HL-60/S4 treated with phorbol 12-myristate 13-acetate at 8.2 ng/mL for 4 days and 3 days (cell line): Measurements from ENCODE around the gene GJA8.
"Not testable (repeated sequence)": the region's sequence is repeated elsewhere in the genome, so short reads cannot be mapped to it uniquely, and the experiment has no call there.

Source experiments
- in situ Hi-C: fragments of 300-500 bp; cut with MboI; formaldehyde crosslinking; loops from 2 replicates; pipeline ENCODE4 v1.15.0; 2022; ENCODE audit warnings: low sequenced_read_pairs

Gene GJA8

DNA sequence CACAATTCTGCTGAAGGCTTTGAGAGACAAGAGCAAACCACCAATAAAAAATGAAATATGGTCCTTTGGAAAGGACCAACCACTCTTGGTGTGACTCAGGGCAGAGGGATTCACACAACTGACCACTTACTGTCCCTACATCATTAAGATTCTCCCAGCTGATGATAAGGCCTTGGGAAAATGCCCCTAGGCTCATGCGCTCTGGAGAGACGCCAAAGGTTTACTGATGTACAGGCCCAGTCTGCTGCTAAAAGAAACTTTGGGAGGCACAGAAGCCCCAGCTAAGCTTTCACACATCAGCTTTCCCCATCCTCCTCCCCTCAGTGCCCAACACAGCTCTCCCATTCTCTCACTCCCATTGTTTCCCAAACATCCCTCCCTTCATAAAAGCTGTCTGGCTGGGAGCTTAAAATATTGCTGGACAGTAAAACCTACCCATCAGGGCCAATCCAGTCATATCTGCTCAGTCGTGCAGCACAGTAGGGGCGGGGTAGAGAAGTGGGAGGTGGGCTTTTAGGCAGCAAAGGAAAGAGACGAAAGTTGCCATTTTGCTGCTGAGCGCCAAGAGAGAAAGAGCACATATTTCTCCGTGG lies at the start of gene GJA8:
Gene GJA8 (plus strand): TSS at position 543 of the 593 bp plus-strand sequence. CDS start 5,161 bp downstream, outside the sequence.
- in situ Hi-C loops, result no loop called here

DNA sequence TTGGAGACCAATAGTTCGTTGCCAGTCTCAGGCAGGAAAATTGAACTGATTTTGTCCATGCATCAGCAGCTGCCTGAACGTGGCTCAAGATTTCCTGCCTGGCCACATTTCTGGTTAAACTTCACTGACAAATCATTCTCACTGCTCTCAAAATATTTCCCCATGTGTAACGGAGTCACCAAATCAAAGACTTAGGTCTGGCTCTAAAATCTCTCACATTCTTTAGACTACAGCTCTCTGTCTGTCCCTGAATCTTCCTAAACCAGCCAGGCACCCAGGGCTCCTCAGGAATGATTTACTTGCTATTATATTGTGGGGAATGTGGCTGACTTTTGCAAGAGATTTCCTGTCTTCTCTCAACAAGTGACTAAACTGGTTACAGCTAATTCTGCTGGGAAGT lies 49.2 kb upstream of the GJA8 start:
- in situ Hi-C loops, result no loop called here

DNA sequence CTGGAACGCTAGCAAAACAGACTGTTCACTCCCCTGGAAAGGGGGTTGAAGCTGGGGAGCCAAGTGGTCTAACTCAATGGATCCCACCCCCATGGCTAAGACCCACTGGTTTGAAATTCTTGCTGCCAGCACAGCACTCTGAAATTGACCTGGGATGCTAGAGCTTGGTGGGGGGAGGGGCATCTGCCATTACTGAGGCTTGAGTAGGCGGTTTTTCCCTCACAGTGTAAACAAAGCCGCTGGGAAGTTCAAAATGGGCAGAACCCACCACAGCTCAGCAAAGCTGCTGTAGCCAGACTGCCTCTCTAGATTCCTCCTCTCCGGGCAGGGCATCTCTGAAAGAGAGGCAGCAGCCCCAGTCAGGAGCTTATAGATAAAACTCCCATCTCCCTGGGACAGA lies 47.6 kb upstream of the GJA8 start:
- in situ Hi-C loops, result not testable (repeated sequence)

DNA sequence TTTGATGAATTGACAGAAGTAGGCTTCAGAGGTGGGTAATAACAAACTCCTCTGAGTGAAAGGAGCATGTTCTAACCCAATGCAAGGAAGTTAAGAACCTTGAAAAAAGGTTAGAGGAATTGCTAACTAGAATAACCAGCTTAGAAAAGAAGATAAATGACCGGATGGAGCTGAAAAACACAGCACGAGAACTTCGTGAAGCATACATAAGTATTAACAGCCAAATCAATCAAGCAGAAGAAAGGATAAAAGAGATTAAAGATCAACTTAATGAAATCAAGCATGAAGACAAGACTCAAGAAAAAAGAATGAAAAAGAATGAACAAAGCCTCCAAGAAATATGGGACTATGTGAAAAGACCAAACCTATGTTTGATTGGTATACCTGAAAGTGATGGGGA lies 46.6 kb upstream of the GJA8 start:
- in situ Hi-C loops, result not testable (repeated sequence)

DNA sequence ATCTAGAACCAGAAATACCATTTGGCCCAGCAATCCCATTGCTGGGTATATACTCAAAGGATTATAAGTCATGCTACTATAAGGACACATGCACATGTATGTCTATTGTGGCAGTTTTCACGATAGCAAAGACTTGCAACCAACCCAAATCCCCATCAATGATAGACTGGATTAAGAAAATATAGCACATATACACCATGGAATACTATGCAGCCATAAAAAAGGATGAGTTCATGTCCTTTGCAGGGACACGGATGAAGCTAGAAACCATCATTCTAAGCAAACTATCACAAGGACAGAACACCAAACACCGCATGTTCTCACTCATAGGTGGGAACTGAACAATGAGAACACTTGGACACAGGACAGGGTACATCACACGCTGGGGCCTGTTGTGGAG lies 35.4 kb upstream of the GJA8 start:
- in situ Hi-C loops, result not testable (repeated sequence)

DNA sequence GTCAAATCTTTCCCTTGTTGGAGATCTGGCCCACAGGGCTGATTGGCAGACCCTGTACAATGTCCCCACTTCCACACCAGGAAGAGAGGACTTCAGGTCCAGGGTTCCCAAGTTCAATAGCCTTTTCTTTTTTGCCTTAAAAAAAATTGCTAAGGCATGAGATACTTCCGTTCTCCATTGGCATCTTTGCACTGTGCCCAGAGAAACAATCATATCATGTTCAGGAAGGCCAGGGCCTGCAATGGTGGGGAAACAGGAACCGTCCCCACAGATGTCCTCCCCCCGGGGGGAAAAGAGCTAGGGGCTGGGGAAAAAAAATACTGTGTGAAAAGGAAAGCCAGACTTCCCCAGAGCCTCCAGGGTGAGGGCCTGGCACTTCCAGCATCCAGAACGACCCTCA lies 24.6 kb upstream of the GJA8 start:
- in situ Hi-C loops, result no loop called here

DNA sequence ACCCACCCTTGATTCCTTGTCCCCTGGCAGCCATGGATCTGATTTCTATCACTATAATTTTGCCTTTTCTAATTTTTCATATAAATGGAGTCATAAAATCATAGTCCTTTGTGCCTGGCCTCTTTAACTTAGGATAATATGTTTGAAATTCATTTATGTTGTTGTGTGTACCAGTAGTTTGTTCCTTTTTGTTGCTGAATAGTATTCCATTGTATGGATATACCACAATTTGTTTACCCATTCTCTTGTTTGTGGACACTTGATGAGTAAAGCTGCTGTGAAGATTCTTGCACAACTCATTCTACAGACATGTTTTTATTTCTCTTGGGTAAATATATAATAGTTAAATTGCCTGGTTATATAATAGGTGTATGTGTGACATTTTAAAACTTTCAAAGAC lies 22.7 kb upstream of the GJA8 start:
- in situ Hi-C loops, result no loop called here

DNA sequence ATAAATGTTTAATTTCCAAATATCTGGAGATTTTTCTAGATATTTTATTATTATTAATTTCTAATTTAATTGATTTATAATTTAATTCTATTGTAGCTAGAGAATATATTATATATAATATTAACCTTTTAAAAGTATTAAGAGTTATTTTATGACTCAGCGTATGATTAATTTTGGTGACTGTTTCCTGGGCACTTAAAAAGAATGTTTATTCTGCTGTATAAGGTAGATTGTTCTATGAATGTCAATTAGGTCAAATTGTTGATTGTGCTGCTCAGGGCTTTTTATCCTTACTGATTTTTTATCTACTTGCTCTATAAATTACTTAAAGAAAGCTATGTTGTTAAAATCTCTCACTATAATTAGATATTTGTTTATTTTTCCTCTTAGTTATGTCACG lies 20.1 kb upstream of the GJA8 start:
- in situ Hi-C loops, result no loop called here

DNA sequence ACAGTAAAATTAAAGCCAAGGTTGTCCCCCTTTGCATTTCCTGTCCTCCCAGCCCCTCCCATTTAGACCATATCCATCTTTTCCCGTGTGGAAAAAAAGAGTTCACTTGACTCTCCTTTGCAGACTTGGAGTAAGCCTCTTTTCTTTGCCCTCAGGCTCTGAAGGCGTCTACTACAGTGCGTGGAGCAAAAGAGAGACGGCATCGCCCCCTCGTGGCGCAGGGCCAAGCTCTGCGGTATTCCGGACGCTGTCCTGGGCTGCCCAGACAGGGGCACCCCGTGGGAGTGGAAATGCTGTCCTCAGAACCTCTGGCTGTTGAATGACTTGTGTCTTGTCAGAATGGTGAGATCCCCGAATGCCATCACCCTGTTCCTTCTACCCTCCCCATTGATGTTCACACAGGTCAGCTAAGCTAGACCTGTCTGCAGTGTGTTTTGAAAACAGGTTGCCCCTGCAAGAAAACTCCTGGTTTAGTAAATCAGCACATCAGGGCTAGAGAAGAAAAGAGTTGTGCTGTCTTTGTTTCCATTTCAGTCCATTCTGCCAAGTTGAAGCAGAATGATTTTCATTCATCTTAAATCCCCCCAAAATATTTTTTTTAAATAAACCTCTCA lies 12.3 kb upstream of the GJA8 start:
- in situ Hi-C loops, result no loop called here

DNA sequence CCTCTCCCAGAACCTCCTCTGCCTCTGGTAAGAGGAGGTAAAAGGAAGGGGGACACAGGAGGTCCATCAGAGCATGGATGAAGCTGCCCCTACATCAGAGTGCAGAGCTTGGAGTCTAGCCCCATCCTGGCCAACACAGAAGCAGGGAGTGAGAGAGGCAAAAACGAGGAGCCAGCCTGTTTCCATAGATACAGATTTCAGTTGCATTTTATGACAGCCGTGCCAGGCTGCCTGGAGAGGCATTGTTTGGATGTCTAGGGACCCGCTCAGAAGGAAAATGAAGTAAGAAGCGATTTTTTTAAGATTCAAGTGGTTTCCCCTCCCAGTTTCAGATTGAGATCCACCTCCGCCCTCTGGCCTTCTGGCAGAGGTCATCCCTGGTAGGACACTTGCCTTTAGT lies 11.5 kb upstream of the GJA8 start:
- in situ Hi-C loops, result no loop called here

DNA sequence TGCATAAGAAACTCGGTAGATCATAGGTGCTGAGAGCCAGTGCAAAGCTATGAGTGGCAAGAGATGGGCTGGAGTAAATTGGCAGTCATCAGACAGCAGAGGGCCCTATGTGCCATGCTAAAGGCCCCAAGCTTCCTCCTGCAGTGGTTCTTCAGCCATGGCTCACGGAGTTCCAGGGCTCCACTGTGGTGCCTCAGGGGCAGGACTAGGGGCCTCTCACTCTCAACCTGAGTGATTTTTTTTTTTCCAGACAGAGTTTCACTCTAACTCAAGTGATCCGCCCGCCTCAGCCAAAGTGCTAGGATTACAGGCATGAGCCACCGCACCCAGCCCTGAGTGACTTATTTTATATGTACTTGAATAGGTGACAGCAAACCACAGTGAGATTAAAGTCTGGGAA lies 10.4 kb upstream of the GJA8 start:
- in situ Hi-C loops, result no loop called here

DNA sequence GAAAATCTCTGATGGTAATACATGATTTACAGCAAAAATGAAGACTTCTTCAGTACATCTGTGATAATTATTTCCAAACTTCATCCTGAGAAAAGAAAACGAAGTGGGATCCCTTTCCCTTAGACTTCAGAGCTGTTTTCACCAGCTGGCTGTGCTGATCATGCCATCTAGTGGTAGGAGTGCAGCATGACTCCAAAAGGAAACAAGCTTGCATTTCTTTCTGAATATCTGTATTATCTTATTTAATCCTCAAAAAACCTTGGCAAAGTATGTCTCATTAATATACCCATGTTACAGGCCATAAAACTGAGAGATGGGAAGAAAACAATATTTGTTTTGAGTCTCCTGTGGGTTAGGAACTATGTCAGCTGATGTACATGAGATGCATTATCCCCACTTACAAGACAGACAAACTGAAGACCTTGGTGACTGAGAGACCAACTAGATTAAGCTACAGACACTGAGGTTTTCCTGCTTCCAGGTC lies 9.8 kb upstream of the GJA8 start:
- in situ Hi-C loops, result no loop called here

DNA sequence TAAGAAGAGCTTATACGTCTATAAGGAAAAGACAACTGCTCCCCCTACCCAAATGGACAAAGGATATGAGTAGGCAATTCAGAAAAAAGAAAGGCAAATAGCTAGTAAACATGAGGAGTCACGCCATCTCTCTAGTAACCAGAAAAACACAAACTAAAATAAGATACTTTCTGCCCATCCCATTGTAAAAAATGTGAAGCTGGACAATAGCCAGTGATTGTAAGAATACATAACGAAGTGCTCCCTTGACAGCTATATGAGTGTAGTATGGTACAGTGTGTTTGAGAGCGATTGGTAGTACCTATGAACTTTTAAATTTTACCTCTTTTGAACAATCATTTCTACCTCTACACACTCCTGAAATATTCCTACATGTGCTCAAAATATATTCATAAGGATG lies 7.5 kb upstream of the GJA8 start:
- in situ Hi-C loops, result no loop called here

DNA sequence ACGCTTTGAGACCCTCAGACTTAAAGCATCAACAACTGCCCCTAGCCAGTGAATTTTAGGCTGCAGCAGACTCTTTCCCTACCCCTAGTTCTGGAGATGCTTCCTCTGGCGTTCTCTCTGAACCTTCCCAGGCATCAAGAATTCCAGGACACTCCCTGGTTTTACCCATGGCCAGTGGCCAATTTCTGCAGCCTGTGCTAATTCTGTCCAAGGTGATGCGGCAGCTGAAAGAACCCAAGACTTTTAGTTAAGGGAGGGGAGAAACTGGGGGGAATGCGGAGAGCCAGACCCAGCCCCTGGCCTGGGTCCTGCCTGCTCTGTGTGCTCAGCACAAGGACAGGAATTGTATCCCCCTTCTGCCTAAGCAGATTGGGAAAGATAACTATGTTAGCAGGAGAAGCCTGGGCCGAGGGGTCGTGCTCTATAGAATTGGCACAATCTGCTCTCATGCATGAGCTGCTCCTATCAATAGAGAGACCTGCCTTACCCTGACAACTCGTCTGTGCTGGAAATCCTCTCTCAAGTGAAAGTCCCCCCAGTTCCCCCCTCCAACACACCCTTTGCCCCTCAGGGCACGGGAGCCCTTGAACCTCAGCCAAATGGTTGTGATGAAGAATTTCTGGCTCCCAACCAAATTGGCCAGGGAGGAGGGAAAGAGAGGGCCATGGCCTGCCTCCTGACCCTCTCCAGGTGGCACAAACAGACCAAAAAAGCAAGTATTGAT lies 5.4 kb upstream of the GJA8 start:
- in situ Hi-C loops, result no loop called here

DNA sequence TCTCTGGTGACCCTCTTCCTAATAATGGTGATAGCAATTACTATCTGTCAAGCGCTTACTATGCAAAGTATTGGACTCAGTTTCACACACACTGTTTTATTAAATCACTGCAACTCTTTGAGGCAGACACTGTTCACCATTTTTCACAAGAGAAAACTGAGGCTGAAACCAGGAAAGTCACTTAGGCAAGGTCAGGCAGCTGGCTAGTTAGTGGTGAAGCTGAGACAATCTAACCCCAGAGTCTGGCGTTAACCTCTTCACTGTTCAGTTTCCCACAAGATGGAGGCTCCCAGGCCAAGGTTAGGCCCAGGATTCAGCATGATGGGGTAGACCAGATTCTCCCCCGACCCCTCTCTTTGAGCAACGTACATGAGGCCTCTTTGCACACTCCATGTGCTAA lies 4.8 kb upstream of the GJA8 start:
- in situ Hi-C loops, result no loop called here

DNA sequence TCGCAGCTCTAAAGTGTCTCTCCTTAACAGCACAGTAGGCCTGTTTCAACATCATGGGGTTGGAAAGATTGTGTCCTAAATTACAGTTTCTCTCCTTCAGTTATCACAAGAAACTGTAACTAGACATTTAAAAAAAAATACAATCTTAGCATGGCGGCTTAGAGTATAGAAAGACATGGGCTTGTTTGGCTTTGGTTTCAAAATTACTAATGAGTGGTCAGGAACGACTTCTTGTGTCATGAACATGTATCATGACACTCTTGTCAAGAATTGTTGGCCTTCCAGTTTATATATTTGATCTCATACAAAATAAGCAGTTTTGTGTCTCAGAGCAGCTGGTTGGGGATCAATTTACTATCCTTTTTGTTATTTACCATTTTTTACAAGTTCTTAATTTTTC lies 2.1 kb downstream of the GJA8 start:
- in situ Hi-C loops, result no loop called here

DNA sequence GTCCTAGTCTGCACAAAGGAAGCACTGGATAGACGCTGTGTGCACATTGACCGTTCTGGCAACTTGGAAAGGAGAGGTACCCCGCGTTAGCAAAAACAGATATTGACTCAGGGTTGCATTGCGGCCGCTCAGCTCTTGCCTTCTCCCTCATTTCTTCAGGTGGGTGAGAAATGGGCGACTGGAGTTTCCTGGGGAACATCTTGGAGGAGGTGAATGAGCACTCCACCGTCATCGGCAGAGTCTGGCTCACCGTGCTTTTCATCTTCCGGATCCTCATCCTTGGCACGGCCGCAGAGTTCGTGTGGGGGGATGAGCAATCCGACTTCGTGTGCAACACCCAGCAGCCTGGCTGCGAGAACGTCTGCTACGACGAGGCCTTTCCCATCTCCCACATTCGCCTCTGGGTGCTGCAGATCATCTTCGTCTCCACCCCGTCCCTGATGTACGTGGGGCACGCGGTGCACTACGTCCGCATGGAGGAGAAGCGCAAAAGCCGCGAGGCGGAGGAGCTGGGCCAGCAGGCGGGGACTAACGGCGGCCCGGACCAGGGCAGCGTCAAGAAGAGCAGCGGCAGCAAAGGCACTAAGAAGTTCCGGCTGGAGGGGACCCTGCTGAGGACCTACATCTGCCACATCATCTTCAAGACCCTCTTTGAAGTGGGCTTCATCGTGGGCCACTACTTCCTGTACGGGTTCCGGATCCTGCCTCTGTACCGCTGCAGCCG lies 5.4 kb downstream of the GJA8 start:
- in situ Hi-C loops, result no loop called here

DNA sequence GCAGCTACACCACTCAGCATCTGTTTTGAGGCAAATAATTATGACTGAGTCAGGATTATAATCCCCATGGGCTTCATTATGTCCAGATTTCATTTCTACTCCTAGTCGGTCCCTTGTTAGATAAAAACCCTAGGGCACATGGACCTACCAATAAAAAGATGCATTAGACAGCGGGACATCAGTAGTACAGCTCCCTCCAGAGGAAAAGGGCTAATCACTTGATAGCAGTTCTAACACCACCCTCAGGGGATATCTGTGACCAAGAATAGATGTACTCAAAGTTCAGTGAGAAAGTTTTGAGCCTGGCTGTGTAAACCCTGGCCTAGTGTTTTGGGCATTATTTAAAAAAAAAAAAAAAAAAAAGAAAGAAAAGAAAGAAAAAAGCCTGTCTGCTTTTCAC lies 10.0 kb downstream of the GJA8 start:
- in situ Hi-C loops, result no loop called here

DNA sequence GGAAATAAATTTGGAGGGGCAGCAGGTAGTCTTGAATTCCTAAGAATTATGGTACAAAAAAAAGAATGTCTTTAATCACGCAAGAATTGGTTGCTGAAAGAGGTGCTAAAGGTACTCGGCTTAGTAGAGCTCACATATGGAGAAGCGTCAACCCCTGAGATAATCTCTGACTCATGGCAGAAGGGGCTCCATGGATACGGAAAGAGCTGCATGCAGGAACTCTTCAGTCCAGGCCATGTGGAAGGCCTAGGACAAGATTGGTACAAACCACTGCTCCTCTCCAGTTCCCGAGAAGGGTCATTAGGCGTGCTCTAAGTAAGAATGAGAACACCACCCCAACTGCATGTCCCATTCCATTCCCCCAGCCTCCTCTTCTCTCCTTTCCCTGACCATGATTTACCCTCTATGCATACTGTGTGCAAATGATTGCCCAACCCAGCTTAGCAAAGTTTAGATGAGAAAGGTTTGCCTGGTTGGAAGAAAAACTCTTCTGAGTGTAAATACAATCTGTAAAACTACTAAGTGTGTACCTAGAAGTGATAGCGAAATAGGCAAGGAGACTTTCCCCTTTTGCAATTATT lies 10.9 kb downstream of the GJA8 start:
- in situ Hi-C loops, result no loop called here

DNA sequence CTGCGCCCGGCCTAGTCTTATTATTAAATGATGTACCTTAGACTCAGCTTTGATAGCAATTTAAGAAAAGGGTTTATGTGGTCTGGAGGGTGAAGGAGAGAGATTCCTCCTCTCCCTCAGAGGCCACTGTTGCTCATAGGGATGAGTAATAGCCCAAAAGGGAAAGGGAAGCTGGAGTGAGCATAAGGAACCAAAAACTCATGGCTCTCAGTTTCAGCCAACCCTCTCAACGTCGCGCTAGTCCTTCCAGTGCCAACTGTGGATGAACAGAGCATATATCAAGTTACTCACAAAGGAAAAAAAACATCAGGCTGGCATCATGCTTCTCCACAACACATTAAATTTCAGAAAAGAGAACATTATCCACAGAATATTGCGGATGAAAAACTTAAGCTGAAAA lies 17.3 kb downstream of the GJA8 start:
- in situ Hi-C loops, result no loop called here

DNA sequence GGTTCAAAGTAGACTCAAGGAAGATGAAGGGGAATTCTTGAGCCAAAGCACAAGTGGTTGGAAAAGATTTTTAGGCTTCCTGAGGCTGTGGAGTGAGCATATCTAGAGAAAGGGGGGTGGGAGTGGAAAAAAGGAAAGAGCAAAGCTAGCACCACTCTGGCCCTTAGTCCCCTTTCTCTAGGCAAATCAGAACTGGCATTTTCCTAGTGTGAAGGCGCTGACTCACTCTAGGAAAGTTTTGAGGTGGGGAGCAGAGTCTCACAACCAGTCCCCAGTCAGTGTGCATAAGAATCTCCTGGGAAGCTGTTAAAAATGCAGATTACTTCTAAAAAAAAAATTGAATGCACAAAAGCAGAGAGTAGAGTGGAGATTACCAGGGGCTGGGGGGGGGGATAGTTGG lies 22.2 kb downstream of the GJA8 start:
- in situ Hi-C loops, result no loop called here
